ENCODE data around the gene KIN.

Gene KIN

GRCh38 chr10:7818295-7819120 is 30.7 kb upstream of the KIN start, which contains the start of gene TAF3:
Gene TAF3 (plus strand): TSS chr10:7818505. CDS start chr10:7818710, 205 bp downstream.
- Histone ChIP-seq H3K27ac (replicated peaks) (peak within 1 kb of the TSS; percentile 64), H3K27me3 (ENCODE audit: insufficient read depth, poor library complexity, severe bottlenecking) (no peaks in the 10 kb centered on the region), H3K4me3 (replicated peaks; ENCODE audit: insufficient read depth, low read length) (peak within 1 kb of the TSS; percentile 96)
- peak; percentile 30 to 77 for DNase-seq (ENCODE audit: low read depth in 1 of 2, low spot score in 1 of 2)
- TF ChIP-seq REST (IDR thresholded peaks at IDR 0.05; ENCODE audit: insufficient replicate concordance, low read depth) = peak; percentile 30
- no peak for TF ChIP-seq CTCF (IDR thresholded peaks at IDR 0.05; ENCODE audit: insufficient read depth, low read length)
- TF ChIP-seq POLR2AphosphoS5 (IDR thresholded peaks at IDR 0.05; ENCODE audit: low read depth) = peak; percentile 59
- TF ChIP-seq GABPA (IDR thresholded peaks at IDR 0.05; ENCODE audit: low read depth) = 0 out of 2 replicates have a peak, but pooled peaks have one; percentile 34
- TF ChIP-seq SPI1 (IDR thresholded peaks at IDR 0.05; ENCODE audit: borderline replicate concordance, low read depth) = no peak

- Histone ChIP-seq H3K27ac (replicated peaks) (peak overlapping the region; percentile 64), H3K27me3 (ENCODE audit: insufficient read depth, poor library complexity, severe bottlenecking) (no peaks in the 10 kb centered on the region), H3K4me3 (replicated peaks; ENCODE audit: insufficient read depth, low read length) (peak overlapping the region; percentile 96)
- DNase-seq (ENCODE audit: low read depth in 1 of 2, low spot score in 1 of 2) = no peak
- TF ChIP-seq REST (IDR thresholded peaks at IDR 0.05; ENCODE audit: insufficient replicate concordance, low read depth) (no peak), SPI1 (IDR thresholded peaks at IDR 0.05; ENCODE audit: borderline replicate concordance, low read depth) (no peak), POLR2AphosphoS5 (IDR thresholded peaks at IDR 0.05; ENCODE audit: low read depth) (no peak), GABPA (IDR thresholded peaks at IDR 0.05; ENCODE audit: low read depth) (no peak; the same call in 1 of the 2 replicates), CTCF (IDR thresholded peaks at IDR 0.05; ENCODE audit: insufficient read depth, low read length) (no peak)
Measured at GRCh38 chr10:7817984-7818294, 30.1 kb upstream of the KIN start.

- Histone ChIP-seq H3K4me3 (replicated peaks; ENCODE audit: insufficient read depth, low read length) (peak overlapping the region; percentile 96), H3K27me3 (ENCODE audit: insufficient read depth, poor library complexity, severe bottlenecking) (no peaks in the 10 kb centered on the region), H3K27ac (replicated peaks) (no peak overlapping the region)
- TF ChIP-seq POLR2AphosphoS5 (IDR thresholded peaks at IDR 0.05; ENCODE audit: low read depth) (no peak), CTCF (IDR thresholded peaks at IDR 0.05; ENCODE audit: insufficient read depth, low read length) (no peak), GABPA (IDR thresholded peaks at IDR 0.05; ENCODE audit: low read depth) (no peak), REST (IDR thresholded peaks at IDR 0.05; ENCODE audit: insufficient replicate concordance, low read depth) (no peak), SPI1 (IDR thresholded peaks at IDR 0.05; ENCODE audit: borderline replicate concordance, low read depth) (no peak)
- no peak for DNase-seq (ENCODE audit: low read depth in 1 of 2, low spot score in 1 of 2)
Measured at GRCh38 chr10:7817576-7817975, 29.8 kb upstream of the KIN start.
